Dermis lymphatic vessel endothelial cell (primary cell): ENCODE measurements around the gene RNPC3. TPM values are rescaled to one million over a fixed set of nuclear protein-coding genes. Genes with fewer than 3 reads are reported as not detected.

ENCODE experiments used
- total RNA-seq: library from RNA; depleted of rRNA; stranded (reverse); fragments of >200 nt; gene quantifications from 2 replicates; pipeline ENCODE4 v1.2.1, GENCODE V29; 2014

RNPC3 gene
- 3.9 and 4.6 TPM in 2 replicates for total RNA-seq

GRCh38 chr1:103525607-103526507 is at the start of gene RNPC3:
RNPC3 (plus strand) TSS chr1:103525699; CDS start chr1:103526071, 372 bp downstream.

GRCh38 chr1:103571289-103571688 is 45.8 kb downstream of the RNPC3 start, which contains the start of gene AMY2B:
AMY2B (plus strand) TSS chr1:103571589; CDS start chr1:103571603, 14 bp downstream.

Other genes with a start within 250 kb of the RNPC3 start
- 1.1 and 2.9 TPM in 2 replicates for gene AMY2B, start 45.9 kb downstream of the RNPC3 start, total RNA-seq
- not detected in 2 replicates for gene AMY2A, start 91.7 kb downstream of the RNPC3 start, total RNA-seq
- not detected in 2 replicates for gene AMY1A, start 130.1 kb downstream of the RNPC3 start, total RNA-seq
- gene AMY1B, start 170.5 kb downstream of the RNPC3 start, total RNA-seq: not detected in 2 replicates
- not detected in 2 replicates for gene AMY1C, start 224.2 kb downstream of the RNPC3 start, total RNA-seq